Measurements from ENCODE around the gene FRA10AC1.

Gene FRA10AC1

GRCh38 chr10:93718937-93719725 is 16.7 kb upstream of the FRA10AC1 start:
- Histone ChIP-seq H3K27ac (ENCODE audit: low read length) (peak overlapping the region; percentile 16; the same call in 1 of the 2 replicates), H3K9ac (ENCODE audit: low read length) (no peak overlapping the region), H3K4me1 (ENCODE audit: low read length) (peaks cover 52% of the 10 kb centered on the region), H2AFZ (ENCODE audit: low read depth, low read length) (no peak overlapping the region; the same call in 1 of the 2 replicates), H3K9me3 (ENCODE audit: insufficient read depth, low read length) (no peaks in the 10 kb centered on the region), H4K20me1 (ENCODE audit: insufficient read depth, low read length) (no peaks in the 10 kb centered on the region), H3K36me3 (replicated peaks; ENCODE audit: low read depth, low read length) (no peaks in the 10 kb centered on the region), H3K4me2 (ENCODE audit: low read length) (peak overlapping the region; percentile 49), H3K79me2 (ENCODE audit: low read length) (no peaks in the 10 kb centered on the region), H3K4me3 (ENCODE audit: low read length) (0 out of 2 replicates have a peak overlapping the region, but pooled peaks have one; percentile 14), H3K27me3 (ENCODE audit: low read depth, low read length) (no peaks in the 10 kb centered on the region)
- TF ChIP-seq CTCF (IDR thresholded peaks at IDR 0.05; ENCODE audit: low read depth, low read length) = no peak
- TF ChIP-seq EZH2phosphoT487 (IDR thresholded peaks at IDR 0.05; ENCODE audit: low read depth) = no peak

GRCh38 chr10:93716766-93717165 is 14.4 kb upstream of the FRA10AC1 start:
- 0 out of 2 replicates have a peak overlapping the region, but pooled peaks have one; percentile 30 for H2AFZ ChIP-seq (ENCODE audit: low read depth, low read length)
- H3K4me2 ChIP-seq (ENCODE audit: low read length) = peak overlapping the region; percentile 64
- H3K4me3 ChIP-seq (ENCODE audit: low read length) = no peak overlapping the region
- peak overlapping the region; percentile 84 for H3K27ac ChIP-seq (ENCODE audit: low read length)
- peaks cover 52% of the 10 kb centered on the region for H3K4me1 ChIP-seq (ENCODE audit: low read length)
- H4K20me1 ChIP-seq (ENCODE audit: insufficient read depth, low read length) = no peaks in the 10 kb centered on the region
- H3K79me2 ChIP-seq (ENCODE audit: low read length) = no peaks in the 10 kb centered on the region
- no peaks in the 10 kb centered on the region for H3K36me3 ChIP-seq (replicated peaks; ENCODE audit: low read depth, low read length)
- no peaks in the 10 kb centered on the region for H3K9me3 ChIP-seq (ENCODE audit: insufficient read depth, low read length)
- TF ChIP-seq CTCF (IDR thresholded peaks at IDR 0.05; ENCODE audit: low read depth, low read length) (no peak), EZH2phosphoT487 (IDR thresholded peaks at IDR 0.05; ENCODE audit: low read depth) (no peak)
- H3K27me3 ChIP-seq (ENCODE audit: low read depth, low read length) = no peaks in the 10 kb centered on the region
- no peak overlapping the region for H3K9ac ChIP-seq (ENCODE audit: low read length)

GRCh38 chr10:93715345-93715744 is 13.0 kb upstream of the FRA10AC1 start:
- TF ChIP-seq EZH2phosphoT487 (IDR thresholded peaks at IDR 0.05; ENCODE audit: low read depth) = no peak
- no peak for TF ChIP-seq CTCF (IDR thresholded peaks at IDR 0.05; ENCODE audit: low read depth, low read length)
- peak overlapping the region; percentile 84 for H3K27ac ChIP-seq (ENCODE audit: low read length)
- H3K36me3 ChIP-seq (replicated peaks; ENCODE audit: low read depth, low read length) = no peaks in the 10 kb centered on the region

GRCh38 chr10:93712593-93712992 is 10.2 kb upstream of the FRA10AC1 start:
- H3K27ac ChIP-seq (ENCODE audit: low read length) = no peak overlapping the region
- no peaks in the 10 kb centered on the region for H3K27me3 ChIP-seq (ENCODE audit: low read depth, low read length)
- no peaks in the 10 kb centered on the region for H3K36me3 ChIP-seq (replicated peaks; ENCODE audit: low read depth, low read length)
- H3K79me2 ChIP-seq (ENCODE audit: low read length) = no peaks in the 10 kb centered on the region
- H3K4me1 ChIP-seq (ENCODE audit: low read length) = peaks cover 37% of the 10 kb centered on the region
- H3K9me3 ChIP-seq (ENCODE audit: insufficient read depth, low read length) = no peaks in the 10 kb centered on the region
- H3K4me3 ChIP-seq (ENCODE audit: low read length) = no peak overlapping the region
- no peak overlapping the region for H2AFZ ChIP-seq (ENCODE audit: low read depth, low read length)
- H4K20me1 ChIP-seq (ENCODE audit: insufficient read depth, low read length) = no peaks in the 10 kb centered on the region
- H3K4me2 ChIP-seq (ENCODE audit: low read length) = no peak overlapping the region
- no peak overlapping the region for H3K9ac ChIP-seq (ENCODE audit: low read length)
- no peak for TF ChIP-seq EZH2phosphoT487 (IDR thresholded peaks at IDR 0.05; ENCODE audit: low read depth)
- no peak for TF ChIP-seq CTCF (IDR thresholded peaks at IDR 0.05; ENCODE audit: low read depth, low read length)

More at GRCh38 chr10:93715345-93715744, 13.0 kb upstream of the FRA10AC1 start:
- no peaks in the 10 kb centered on the region for H3K27me3 ChIP-seq (ENCODE audit: low read depth, low read length)
- peak overlapping the region; percentile 67 for H3K4me2 ChIP-seq (ENCODE audit: low read length)
- H2AFZ ChIP-seq (ENCODE audit: low read depth, low read length) = no peak overlapping the region; the same call in 1 of the 2 replicates
- H3K79me2 ChIP-seq (ENCODE audit: low read length) = no peaks in the 10 kb centered on the region
- no peaks in the 10 kb centered on the region for H3K9me3 ChIP-seq (ENCODE audit: insufficient read depth, low read length)
- no peaks in the 10 kb centered on the region for H4K20me1 ChIP-seq (ENCODE audit: insufficient read depth, low read length)
- peak overlapping the region; percentile 40 for H3K4me3 ChIP-seq (ENCODE audit: low read length)
- peaks cover 52% of the 10 kb centered on the region for H3K4me1 ChIP-seq (ENCODE audit: low read length)
- peak overlapping the region; percentile 43; the same call in 1 of the 2 replicates for H3K9ac ChIP-seq (ENCODE audit: low read length)

All from OCI-LY3 (cell line).